ELR (cell line): Measurements from ENCODE around the gene ARAP2.
"Not testable (repeated sequence)": the region's sequence is repeated elsewhere in the genome, so short reads cannot be mapped to it uniquely, and the experiment has no call there.

Experiments
- DNase-seq: peaks from one replicate; pipeline ENCODE4 v3.0.0-alpha.2; 2015; ENCODE audit warnings: low read depth

Gene ARAP2

GRCh38 chr4:36183665-36184393, 60.5 kb downstream of the ARAP2 start:
- no peak for DNase-seq

GRCh38 chr4:36183232-36183631, 61.1 kb downstream of the ARAP2 start:
- no peak for DNase-seq

- not testable (repeated sequence) for DNase-seq
Observed at GRCh38 chr4:36182315-36182714, 62.0 kb downstream of the ARAP2 start.

GRCh38 chr4:36180206-36180605, 64.1 kb downstream of the ARAP2 start:
- DNase-seq, result no peak

- DNase-seq, result no peak
Observed at GRCh38 chr4:36178484-36178883, 65.8 kb downstream of the ARAP2 start.

- peak; percentile 60 for DNase-seq
Observed at GRCh38 chr4:36177946-36178345, 66.4 kb downstream of the ARAP2 start.

GRCh38 chr4:36174570-36174969, 69.7 kb downstream of the ARAP2 start:
- no peak for DNase-seq

- DNase-seq, result peak; percentile 8
Observed at GRCh38 chr4:36173905-36174304, 70.4 kb downstream of the ARAP2 start.

- DNase-seq, result no peak
Observed at GRCh38 chr4:36172656-36173055, 71.7 kb downstream of the ARAP2 start.

- peak; percentile 65 for DNase-seq
Observed at GRCh38 chr4:36168127-36168878, 76.0 kb downstream of the ARAP2 start.

- DNase-seq, result peak; percentile 61
Observed at GRCh38 chr4:36165631-36166005, 78.7 kb downstream of the ARAP2 start.

GRCh38 chr4:36164900-36165630, 79.2 kb downstream of the ARAP2 start:
- DNase-seq, result peak; percentile 40

- no peak for DNase-seq
Observed at GRCh38 chr4:36163198-36163597, 81.1 kb downstream of the ARAP2 start.

- no peak for DNase-seq
Observed at GRCh38 chr4:36159208-36159607, 85.1 kb downstream of the ARAP2 start.

GRCh38 chr4:36152735-36153134, 91.6 kb downstream of the ARAP2 start:
- DNase-seq, result no peak

GRCh38 chr4:36142504-36142903, 101.8 kb downstream of the ARAP2 start:
- no peak for DNase-seq

GRCh38 chr4:36141186-36141585, 103.1 kb downstream of the ARAP2 start:
- DNase-seq, result no peak

- no peak for DNase-seq
Observed at GRCh38 chr4:36140421-36140820, 103.9 kb downstream of the ARAP2 start.

GRCh38 chr4:36138220-36138619, 106.1 kb downstream of the ARAP2 start:
- DNase-seq, result peak; percentile 35

GRCh38 chr4:36137336-36137735, 107.0 kb downstream of the ARAP2 start:
- DNase-seq, result no peak

GRCh38 chr4:36133658-36134057, 110.7 kb downstream of the ARAP2 start:
- DNase-seq, result no peak

GRCh38 chr4:36133086-36133485, 111.2 kb downstream of the ARAP2 start:
- DNase-seq, result no peak

- DNase-seq, result no peak
Observed at GRCh38 chr4:36130641-36131040, 113.7 kb downstream of the ARAP2 start.
